GM12872 (cell line): ENCODE measurements around the gene CNTNAP2.

Experiments
- CTCF ChIP-seq: IDR thresholded peaks from 3 replicates; pipeline ENCODE4 v1.5.1; 2011; ENCODE audit warnings: low read depth, mild to moderate bottlenecking, low read length, moderate library complexity; ENCODE audit not compliant: insufficient read depth

Gene CNTNAP2

GRCh38 chr7:148118371-148118770 is 2001.8 kb downstream of the CNTNAP2 start:
- TF ChIP-seq CTCF = no peak

- no peak for TF ChIP-seq CTCF
Observed at GRCh38 chr7:148121401-148121800, 2004.8 kb downstream of the CNTNAP2 start.

- no peak for TF ChIP-seq CTCF
Observed at GRCh38 chr7:148121847-148122246, 2005.2 kb downstream of the CNTNAP2 start.

- TF ChIP-seq CTCF = no peak
Observed at GRCh38 chr7:148124477-148124876, 2007.9 kb downstream of the CNTNAP2 start.

- TF ChIP-seq CTCF = no peak
Observed at GRCh38 chr7:148127374-148127773, 2010.8 kb downstream of the CNTNAP2 start.

- no peak for TF ChIP-seq CTCF
Observed at GRCh38 chr7:148129023-148129422, 2012.4 kb downstream of the CNTNAP2 start.

GRCh38 chr7:148135116-148135515 is 2018.5 kb downstream of the CNTNAP2 start:
- TF ChIP-seq CTCF = no peak

GRCh38 chr7:148135997-148136396 is 2019.4 kb downstream of the CNTNAP2 start:
- TF ChIP-seq CTCF = no peak
